Endodermal cell (in vitro differentiated cells): Measurements from ENCODE around the gene ARID1A. TPM values are rescaled to one million over a fixed set of nuclear protein-coding genes. Genes with fewer than 3 reads are reported as not detected.
"Not testable (repeated sequence)": the region's sequence is repeated elsewhere in the genome, so short reads cannot be mapped to it uniquely, and the experiment has no call there.

ENCODE experiments used
- DNase-seq: peaks from one replicate; pipeline ENCODE4 v3.0.0-alpha.2; 2017
- H3K27ac ChIP-seq: 2 replicates; pipeline ENCODE4 v1.5.1; 2013; ENCODE audit warnings: mild to moderate bottlenecking, low read depth, low read length, moderate library complexity
- H3K27me3 ChIP-seq: 2 replicates; pipeline ENCODE4 v1.6.1; 2013; ENCODE audit warnings: mild to moderate bottlenecking, low read length, moderate library complexity; ENCODE audit not compliant: insufficient read depth, control insufficient read depth, poor library complexity, severe bottlenecking
- H3K36me3 ChIP-seq: 2 replicates; pipeline ENCODE4 v1.7.0; 2013; ENCODE audit warnings: mild to moderate bottlenecking, low read length, moderate library complexity; ENCODE audit not compliant: control insufficient read depth, insufficient read depth
- H3K4me1 ChIP-seq: one replicate; pipeline ENCODE4 v1.7.0; 2013; ENCODE audit warnings: low read length; ENCODE audit not compliant: control insufficient read depth, insufficient read depth
- H3K4me3 ChIP-seq: 2 replicates; pipeline ENCODE4 v1.5.1; 2013; ENCODE audit warnings: mild to moderate bottlenecking, low read length, moderate library complexity
- H3K9ac ChIP-seq: 2 replicates; pipeline ENCODE4 v1.6.1; 2013; ENCODE audit warnings: mild to moderate bottlenecking, low read length, moderate library complexity; ENCODE audit not compliant: poor library complexity, severe bottlenecking; ENCODE audit errors: extremely low read depth
- H3K9me3 ChIP-seq: 2 replicates; pipeline ENCODE4 v1.6.1; 2013; ENCODE audit warnings: mild to moderate bottlenecking, low read length, moderate library complexity; ENCODE audit not compliant: control insufficient read depth
- H3K27ac Mint-ChIP-seq: 2 replicates; pipeline ENCODE4 v1.8.0; 2020; ENCODE audit warnings: mixed read lengths
- H3K27me3 Mint-ChIP-seq: 2 replicates; pipeline ENCODE4 v1.8.0; 2021; ENCODE audit warnings: mild to moderate bottlenecking, mixed read lengths; ENCODE audit not compliant: insufficient read depth
- H3K36me3 Mint-ChIP-seq: 2 replicates; pipeline ENCODE4 v1.8.0; 2020; ENCODE audit warnings: low read depth, mixed read lengths
- H3K4me1 Mint-ChIP-seq: 2 replicates; pipeline ENCODE4 v1.8.0; 2020; ENCODE audit warnings: mixed read lengths
- H3K4me3 Mint-ChIP-seq: 2 replicates; pipeline ENCODE4 v1.8.0; 2020; ENCODE audit warnings: mild to moderate bottlenecking, moderate library complexity, mixed read lengths
- H3K9me3 Mint-ChIP-seq: 2 replicates; pipeline ENCODE4 v1.8.0; 2020; ENCODE audit warnings: mild to moderate bottlenecking, mixed read lengths
- WGBS, 2 experiments: methylation state at CpG; one replicate each; pipeline versions ENCODE4 v1.1.5 to v1.1.7; 2013; ENCODE audit warnings: missing lambda C conversion rate in 2 of 2, mixed read lengths in 1 of 2; ENCODE audit not compliant: insufficient coverage in 1 of 2, insufficient read length in 1 of 2; 5-methylcytosine and 5-hydroxymethylcytosine counted together
- total RNA-seq, 2 donors: library from RNA; stranded (reverse); fragmentation: NEBNext Ultra II Directional in 1 of 2; extraction: Animal tissue kit (Norgen Biotek cat#: 25700) in 1 of 2; gene quantifications; 2 replicates in 1 of 2; 3 replicates in 1 of 2; pipeline ENCODE4 v1.2.1, GENCODE V29; 2021
- TF ChIP-seq, protein P1 (sequence below): fragments of 200-600 bp; sonication (generic); conservative IDR thresholded peaks from 2 replicates; pipeline ENCODE4 v1.5.0; 2021; ENCODE audit warnings: antibody characterized with exemption, mild to moderate bottlenecking

Gene ARID1A
- total RNA-seq, 2 donors from 2014 or later, result 118 to 128 TPM

DNA sequence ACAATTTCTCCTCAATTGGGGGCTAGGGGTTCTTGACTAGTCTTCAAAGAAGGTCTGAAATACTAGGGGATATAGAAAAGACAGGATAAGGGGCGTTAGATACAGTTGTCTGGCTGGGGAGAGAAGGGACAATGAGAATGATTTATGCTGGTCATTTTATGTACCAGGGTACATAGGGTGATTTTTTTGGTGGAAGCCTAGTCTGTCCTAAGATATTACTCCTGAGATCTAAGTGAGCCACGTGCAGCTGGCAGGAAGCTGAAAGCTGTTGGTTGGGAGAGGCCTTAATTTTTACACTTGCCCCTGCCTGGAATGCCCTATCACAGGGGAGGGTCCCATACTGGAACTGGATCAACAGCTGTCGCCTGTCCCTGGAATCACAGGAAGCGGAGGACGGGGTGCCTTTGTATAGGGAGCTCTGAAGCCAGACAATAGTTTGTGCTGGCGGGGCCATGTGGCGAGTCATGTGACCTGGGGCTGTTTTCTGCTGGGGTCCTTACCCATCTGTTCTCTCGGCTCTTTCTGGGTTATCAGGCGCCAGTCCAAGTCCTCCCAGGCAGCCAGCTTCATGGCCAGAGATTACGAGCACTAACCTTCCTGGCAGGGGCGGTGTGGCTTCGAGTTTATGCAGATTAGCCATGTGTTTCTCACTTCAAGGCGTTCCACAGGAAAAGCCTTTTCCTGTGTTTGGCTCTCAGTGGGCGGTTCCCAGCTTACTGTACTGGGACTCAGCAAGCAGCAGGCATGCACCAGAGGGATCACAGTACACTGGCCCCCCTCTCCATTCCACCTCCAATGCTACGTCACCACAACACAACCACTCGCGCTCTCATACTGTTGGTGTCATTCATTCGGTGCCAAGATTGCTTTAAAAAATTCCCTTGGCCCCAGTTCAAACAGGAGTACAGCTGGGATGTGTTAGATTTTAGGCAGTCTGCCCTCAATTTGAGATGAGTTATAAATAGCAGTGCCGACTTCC lies 27.5 kb downstream of the ARID1A start:
- no peaks in the 10 kb centered on the region for H3K9me3 ChIP-seq
- 6 to 8% methylated on average over 15 to 19 of the region's 19 CpGs for WGBS, 2 experiments
- Mint-ChIP-seq H3K4me3 (peak overlapping the region; percentile 22), H3K9me3 (no peaks in the 10 kb centered on the region), H3K4me1 (peaks cover 72% of the 10 kb centered on the region), H3K36me3 (peaks cover 10% of the 10 kb centered on the region), H3K27ac (peak overlapping the region; percentile 96), H3K27me3 (no peaks in the 10 kb centered on the region)
- no peaks in the 10 kb centered on the region for H3K27me3 ChIP-seq
- peak overlapping the region; percentile 83 for H3K27ac ChIP-seq
- peak overlapping the region; percentile 43 for H3K9ac ChIP-seq
- peaks cover 7% of the 10 kb centered on the region for H3K36me3 ChIP-seq
- H3K4me1 ChIP-seq, result peaks cover 34% of the 10 kb centered on the region
- peak overlapping the region; percentile 64 for H3K4me3 ChIP-seq
- DNase-seq, result peak; percentile 95
- TF ChIP-seq, protein P1, sequence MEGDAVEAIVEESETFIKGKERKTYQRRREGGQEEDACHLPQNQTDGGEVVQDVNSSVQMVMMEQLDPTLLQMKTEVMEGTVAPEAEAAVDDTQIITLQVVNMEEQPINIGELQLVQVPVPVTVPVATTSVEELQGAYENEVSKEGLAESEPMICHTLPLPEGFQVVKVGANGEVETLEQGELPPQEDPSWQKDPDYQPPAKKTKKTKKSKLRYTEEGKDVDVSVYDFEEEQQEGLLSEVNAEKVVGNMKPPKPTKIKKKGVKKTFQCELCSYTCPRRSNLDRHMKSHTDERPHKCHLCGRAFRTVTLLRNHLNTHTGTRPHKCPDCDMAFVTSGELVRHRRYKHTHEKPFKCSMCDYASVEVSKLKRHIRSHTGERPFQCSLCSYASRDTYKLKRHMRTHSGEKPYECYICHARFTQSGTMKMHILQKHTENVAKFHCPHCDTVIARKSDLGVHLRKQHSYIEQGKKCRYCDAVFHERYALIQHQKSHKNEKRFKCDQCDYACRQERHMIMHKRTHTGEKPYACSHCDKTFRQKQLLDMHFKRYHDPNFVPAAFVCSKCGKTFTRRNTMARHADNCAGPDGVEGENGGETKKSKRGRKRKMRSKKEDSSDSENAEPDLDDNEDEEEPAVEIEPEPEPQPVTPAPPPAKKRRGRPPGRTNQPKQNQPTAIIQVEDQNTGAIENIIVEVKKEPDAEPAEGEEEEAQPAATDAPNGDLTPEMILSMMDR, result no peak

DNA sequence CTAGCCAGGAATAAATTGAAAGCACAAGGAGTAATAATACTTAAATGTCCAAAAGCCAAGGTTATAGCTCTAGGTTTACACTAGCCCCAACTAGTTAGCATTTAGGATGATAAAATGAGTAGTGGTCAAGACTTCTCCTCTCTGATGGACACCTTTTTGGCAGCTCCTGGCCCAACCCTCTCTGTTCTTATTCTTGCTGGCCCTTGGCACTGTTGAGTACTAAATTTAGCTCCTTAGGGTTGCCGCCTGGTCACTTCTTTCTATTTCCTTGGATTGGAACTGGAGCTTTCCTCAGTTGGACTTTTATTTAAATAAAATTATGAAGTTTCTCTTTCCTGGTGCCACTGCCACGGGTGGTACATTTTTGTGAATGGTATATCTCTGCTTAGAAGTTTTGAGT lies 28.3 kb downstream of the ARID1A start:
- no peak overlapping the region for H3K9ac ChIP-seq
- Mint-ChIP-seq H3K27me3 (no peaks in the 10 kb centered on the region), H3K27ac (peak overlapping the region; percentile 96), H3K4me3 (peak overlapping the region; percentile 32), H3K4me1 (peaks cover 67% of the 10 kb centered on the region), H3K36me3 (peaks cover 10% of the 10 kb centered on the region), H3K9me3 (no peaks in the 10 kb centered on the region)
- H3K27ac ChIP-seq, result peak overlapping the region; percentile 21
- TF ChIP-seq, protein P1, result no peak
- peaks cover 34% of the 10 kb centered on the region for H3K4me1 ChIP-seq
- peak overlapping the region; percentile 64 for H3K4me3 ChIP-seq
- H3K27me3 ChIP-seq, result no peaks in the 10 kb centered on the region
- H3K9me3 ChIP-seq, result no peaks in the 10 kb centered on the region
- WGBS, 2 experiments, result 54 to 100% methylated on average over 1 to 2 of the region's 2 CpGs
- H3K36me3 ChIP-seq, result peaks cover 10% of the 10 kb centered on the region
- no peak for DNase-seq

DNA sequence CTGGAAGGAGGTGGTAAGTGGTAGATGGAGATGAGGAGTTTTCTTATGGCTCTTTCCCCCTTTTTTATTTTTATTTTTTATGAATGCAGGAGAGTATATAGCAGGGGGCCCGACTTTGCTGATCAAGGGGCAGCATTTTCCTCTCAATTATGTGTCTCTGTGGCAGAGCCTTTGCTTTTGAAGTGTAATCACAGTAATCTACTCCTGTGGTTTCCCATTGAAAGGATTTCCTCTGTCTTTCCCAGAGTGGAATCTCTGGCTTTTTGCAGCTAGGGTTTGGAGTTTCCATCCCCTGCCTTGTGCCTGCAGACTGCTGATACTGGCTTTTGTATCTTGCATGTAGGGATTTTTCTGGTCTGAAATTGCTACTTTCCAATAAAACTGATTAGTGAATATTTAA lies 29.1 kb downstream of the ARID1A start:
- peak overlapping the region; percentile 65 for H3K27ac Mint-ChIP-seq
- TF ChIP-seq, protein P1, result no peak
- Histone ChIP-seq H3K9ac (no peak overlapping the region), H3K27ac (peak overlapping the region; percentile 59), H3K9me3 (no peaks in the 10 kb centered on the region), H3K27me3 (no peaks in the 10 kb centered on the region), H3K36me3 (peaks cover 17% of the 10 kb centered on the region), H3K4me1 (peaks cover 34% of the 10 kb centered on the region), H3K4me3 (peak overlapping the region; percentile 51)
- peak; percentile 70 for DNase-seq
- peaks cover 9% of the 10 kb centered on the region for H3K36me3 Mint-ChIP-seq
- H3K4me3 Mint-ChIP-seq, result peak overlapping the region; percentile 32
- 0 to 9% methylated on average over 1 of the region's 1 CpG for WGBS, 2 experiments
- H3K27me3 Mint-ChIP-seq, result no peaks in the 10 kb centered on the region
- H3K9me3 Mint-ChIP-seq, result no peaks in the 10 kb centered on the region
- H3K4me1 Mint-ChIP-seq, result peaks cover 65% of the 10 kb centered on the region

DNA sequence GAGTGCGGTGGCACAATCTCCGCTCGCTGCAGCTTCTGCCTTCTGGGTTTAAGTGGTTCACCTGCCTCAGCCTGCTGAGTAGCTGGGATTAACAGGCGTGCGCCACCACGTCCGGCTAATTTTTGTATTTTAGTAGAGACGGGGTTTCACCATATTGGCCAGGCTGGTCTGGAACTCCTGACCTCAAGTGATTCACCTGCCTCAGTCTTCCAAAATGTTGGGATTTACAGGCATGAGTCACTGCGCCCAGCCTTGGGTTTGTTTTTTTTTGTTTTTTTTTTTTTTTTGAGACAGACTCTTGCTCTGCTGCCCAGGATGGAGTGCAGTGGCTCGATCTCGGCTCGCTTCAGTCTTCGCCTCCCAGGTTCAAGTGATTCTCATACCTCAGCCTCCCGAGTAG lies 30.1 kb downstream of the ARID1A start:
- H3K4me1 ChIP-seq, result peaks cover 34% of the 10 kb centered on the region
- not testable (repeated sequence) for H3K27ac Mint-ChIP-seq, H3K27me3 ChIP-seq, H3K36me3 Mint-ChIP-seq, H3K4me3 ChIP-seq, DNase-seq, H3K9me3 Mint-ChIP-seq, H3K27me3 Mint-ChIP-seq, H3K27ac ChIP-seq, H3K9me3 ChIP-seq, H3K9ac ChIP-seq
- H3K36me3 ChIP-seq, result peaks cover 21% of the 10 kb centered on the region
- peaks cover 64% of the 10 kb centered on the region for H3K4me1 Mint-ChIP-seq
- WGBS, 2 experiments, result 93 to 100% methylated on average over 2 to 14 of the region's 14 CpGs
- peak overlapping the region; percentile 32 for H3K4me3 Mint-ChIP-seq
